HCT116 (cell line): Measurements from ENCODE around the gene SLC12A7.

Experiments
- CTCF ChIP-seq, 3 experiments: fragments of 200-600 bp in 1 of 3; sonication (generic) in 1 of 3; IDR thresholded peaks in 2 of 3; conservative IDR thresholded peaks in 1 of 3; 2 replicates each; pipeline ENCODE4 v1.5.1; 2012 to 2017; ENCODE audit warnings: low read depth in 2 of 3, low read length in 2 of 3, antibody characterized with exemption in 1 of 3, borderline replicate concordance in 1 of 3, control low read depth in 1 of 3, mild to moderate bottlenecking in 1 of 3, mixed read lengths in 1 of 3, mixed run types in 1 of 3, moderate library complexity in 1 of 3; ENCODE audit not compliant: insufficient read depth in 1 of 3
- EGR1 ChIP-seq: IDR thresholded peaks from 2 replicates; pipeline ENCODE4 v1.6.1; 2012; ENCODE audit warnings: low read depth
- ELF1 ChIP-seq: IDR thresholded peaks from 2 replicates; pipeline ENCODE4 v1.6.1; 2012; ENCODE audit warnings: low read depth, borderline replicate concordance
- EZH2 ChIP-seq: fragments of 200-600 bp; sonication (generic); IDR thresholded peaks from 2 replicates; pipeline ENCODE4 v1.6.1; 2017; ENCODE audit warnings: antibody characterized with exemption, mixed run types
- MAX ChIP-seq: IDR thresholded peaks from 2 replicates; pipeline ENCODE4 v1.6.1; 2012
- POLR2A ChIP-seq: IDR thresholded peaks from 2 replicates; pipeline ENCODE4 v1.7.0; 2011; ENCODE audit warnings: borderline replicate concordance; ENCODE audit not compliant: insufficient read depth, insufficient read length; ENCODE audit errors: extremely low read depth
- RAD21 ChIP-seq: IDR thresholded peaks from 2 replicates; pipeline ENCODE4 v1.6.1; 2012; ENCODE audit warnings: low read depth, mild to moderate bottlenecking
- SP1 ChIP-seq: IDR thresholded peaks from 2 replicates; pipeline ENCODE4 v1.6.1; 2012; ENCODE audit warnings: low read depth
- SRF ChIP-seq: IDR thresholded peaks from 2 replicates; pipeline ENCODE4 v1.6.1; 2012; ENCODE audit warnings: low read depth
- TCF7L2 ChIP-seq: IDR thresholded peaks from 2 replicates; pipeline ENCODE4 v1.7.0; 2011; ENCODE audit warnings: borderline replicate concordance, inconsistent platforms; ENCODE audit not compliant: insufficient read depth, insufficient read length; ENCODE audit errors: extremely low read depth
- YY1 ChIP-seq: IDR thresholded peaks from 2 replicates; pipeline ENCODE4 v1.6.1; 2011; ENCODE audit warnings: low read length, low read depth, moderate library complexity, mild to moderate bottlenecking; ENCODE audit not compliant: insufficient replicate concordance; ENCODE audit errors: extremely low read depth
- ZBTB33 ChIP-seq: IDR thresholded peaks from 2 replicates; pipeline ENCODE4 v1.6.1; 2011; ENCODE audit warnings: mild to moderate bottlenecking, low read length, moderate library complexity; ENCODE audit not compliant: insufficient replicate concordance; ENCODE audit errors: extremely low read depth

GRCh38 chr5:1110307-1111240, 1.3 kb downstream of the SLC12A7 start:
- TF ChIP-seq ZBTB33 = no peak
- no peak for TF ChIP-seq SP1
- no peak for TF ChIP-seq CTCF (IDR thresholded peaks at IDR 0.05 in 2 of 3, conservative IDR thresholded peaks at IDR 0.05 in 1 of 3; ENCODE audit: borderline replicate concordance in 1 of 3, insufficient read depth in 1 of 3, low read depth in 2 of 3, low read length in 2 of 3)
- no peak for TF ChIP-seq YY1
- no peak for TF ChIP-seq SRF
- no peak for TF ChIP-seq EZH2
- no peak for TF ChIP-seq POLR2A
- TF ChIP-seq EGR1 = no peak
- no peak for TF ChIP-seq TCF7L2
- TF ChIP-seq ELF1 = no peak
- no peak for TF ChIP-seq RAD21
- no peak for TF ChIP-seq MAX
